IMR-90 (cell line): ENCODE results near the gene BTNL3. TPM values are rescaled to one million over a fixed set of nuclear protein-coding genes. Genes with fewer than 3 reads are reported as not detected.

ENCODE experiments used
- ATAC-seq: fragments of 200-7000 bp; cut with Tn5 transposase; 2 replicates; pipeline ENCODE4 v1.9.1; 2020; ENCODE audit warnings: low read depth, mild to moderate bottlenecking, moderate library complexity
- BruUV-seq: library from RNA; stranded (reverse); fragments of 400-500 nt; replicated peaks from 2 replicates; lab custom pipeline; 2021; lab: Mats Ljungman, UMichigan
- CTCF ChIA-PET: fragments of 300-600 bp; formaldehyde crosslinking; extraction: SDS; loops from one replicate; lab custom pipeline; 2021; ENCODE audit warnings: antibody characterized with exemption; lab: Yijun Ruan, JAX
- POLR2A ChIA-PET: fragments of 300-600 bp; sonication (Branson Sonifier 250); formaldehyde crosslinking; loops from one replicate; lab custom pipeline; 2022; ENCODE audit warnings: antibody characterized with exemption; ENCODE audit not compliant: unreplicated experiment; lab: Charles Lee
- DNase-seq: peaks from one replicate; pipeline ENCODE4 v3.0.0; 2013
- H2AFZ ChIP-seq: replicated peaks from 2 replicates; pipeline ENCODE3; 2013; ENCODE audit warnings: low read length, mild to moderate bottlenecking; ENCODE audit not compliant: poor library complexity
- H2AK5ac ChIP-seq: 2 replicates; pipeline ENCODE4 v1.6.1; 2013; ENCODE audit warnings: low read depth, low read length, inconsistent platforms
- H2AK9ac ChIP-seq: replicated peaks from 2 replicates; pipeline ENCODE3; 2013; ENCODE audit warnings: mild to moderate bottlenecking, low read depth, low read length, moderate library complexity; ENCODE audit not compliant: poor library complexity
- H2BK120ac ChIP-seq: 2 replicates; pipeline ENCODE4 v1.6.1; 2013; ENCODE audit warnings: low read depth, low read length, inconsistent platforms
- H2BK15ac ChIP-seq: 3 replicates; pipeline ENCODE4 v1.6.1; 2013; ENCODE audit warnings: low read depth, low read length, inconsistent platforms
- H2BK20ac ChIP-seq: 2 replicates; pipeline ENCODE4 v1.6.1; 2013; ENCODE audit warnings: low read depth, mild to moderate bottlenecking, inconsistent platforms, low read length, moderate library complexity
- H2BK5ac ChIP-seq: 2 replicates; pipeline ENCODE4 v1.6.1; 2013; ENCODE audit warnings: mild to moderate bottlenecking, low read depth, low read length, inconsistent platforms; ENCODE audit not compliant: poor library complexity, severe bottlenecking
- H3K14ac ChIP-seq: replicated peaks from 2 replicates; pipeline ENCODE4 v1.6.1; 2013; ENCODE audit warnings: low read depth, low read length, inconsistent platforms
- H3K18ac ChIP-seq: 2 replicates; pipeline ENCODE4 v1.6.1; 2013; ENCODE audit warnings: low read depth, low read length, control low read depth
- H3K23ac ChIP-seq: 2 replicates; pipeline ENCODE4 v1.6.1; 2013; ENCODE audit warnings: low read depth, low read length, inconsistent platforms
- H3K27ac ChIP-seq: 2 replicates; pipeline ENCODE4 v1.5.1; 2013; ENCODE audit warnings: mild to moderate bottlenecking, control low read depth, low read length; ENCODE audit not compliant: insufficient read depth
- H3K27me3 ChIP-seq: 2 replicates; pipeline ENCODE4 v1.6.1; 2013; ENCODE audit warnings: low read length; ENCODE audit not compliant: control insufficient read depth, insufficient read depth
- H3K36me3 ChIP-seq: 2 replicates; pipeline ENCODE4 v1.6.1; 2013; ENCODE audit warnings: low read length, mixed read lengths; ENCODE audit not compliant: control insufficient read depth, insufficient read depth
- H3K4ac ChIP-seq: 2 replicates; pipeline ENCODE4 v1.6.1; 2013; ENCODE audit warnings: low read depth, low read length, inconsistent platforms
- H3K4me1 ChIP-seq: 2 replicates; pipeline ENCODE4 v1.6.1; 2013; ENCODE audit warnings: low read length, mixed read lengths; ENCODE audit not compliant: control insufficient read depth, insufficient read depth
- H3K4me2 ChIP-seq: 2 replicates; pipeline ENCODE4 v1.6.1; 2013; ENCODE audit warnings: low read depth, mild to moderate bottlenecking, control low read depth, low read length, moderate library complexity
- H3K4me3 ChIP-seq: 2 replicates; pipeline ENCODE4 v1.5.1; 2013; ENCODE audit warnings: low read depth, mild to moderate bottlenecking, control low read depth, low read length, moderate library complexity; ENCODE audit not compliant: insufficient read depth
- H3K56ac ChIP-seq: 2 replicates; pipeline ENCODE4 v1.6.1; 2013; ENCODE audit warnings: low read length, inconsistent platforms; ENCODE audit not compliant: insufficient read depth; ENCODE audit errors: extremely low read depth
- H3K79me1 ChIP-seq, 2 experiments: 2 replicates each; pipeline ENCODE4 v1.6.1; 2013; ENCODE audit warnings: low read length in 2 of 2, inconsistent platforms in 1 of 2, low read depth in 1 of 2
- H3K9ac ChIP-seq: 2 replicates; pipeline ENCODE4 v1.6.1; 2013; ENCODE audit warnings: low read depth, low read length, control low read depth
- H3K9me1 ChIP-seq: 2 replicates; pipeline ENCODE4 v1.6.1; 2013; ENCODE audit warnings: low read length, inconsistent platforms; ENCODE audit not compliant: insufficient read depth
- H3K9me3 ChIP-seq: 2 replicates; pipeline ENCODE4 v1.6.1; 2013; ENCODE audit warnings: low read length; ENCODE audit not compliant: control insufficient read depth, insufficient read depth
- H4K20me1 ChIP-seq: 2 replicates; pipeline ENCODE4 v1.6.1; 2013; ENCODE audit warnings: low read length, inconsistent platforms; ENCODE audit not compliant: insufficient read depth
- H4K5ac ChIP-seq: 2 replicates; pipeline ENCODE4 v1.6.1; 2013; ENCODE audit warnings: mild to moderate bottlenecking, low read depth, low read length, control low read depth
- H4K8ac ChIP-seq, 2 experiments: 2 replicates each; pipeline ENCODE4 v1.6.1; 2013; ENCODE audit warnings: low read depth in 2 of 2, low read length in 2 of 2, control low read depth in 1 of 2, inconsistent platforms in 1 of 2
- H4K91ac ChIP-seq: 2 replicates; pipeline ENCODE4 v1.6.1; 2013; ENCODE audit warnings: low read depth, low read length, inconsistent platforms; ENCODE audit not compliant: insufficient read depth
- RCOR1 ChIP-seq: IDR thresholded peaks from 2 replicates; pipeline ENCODE4 v1.6.1; 2012; ENCODE audit warnings: mild to moderate bottlenecking, low read length, improper control_type of control experiment; ENCODE audit not compliant: insufficient replicate concordance
- WGBS, 2 experiments: methylation state at CpG; one replicate each; pipeline versions ENCODE4 v1.1.5 to v1.1.7; 2013; ENCODE audit warnings: missing lambda C conversion rate in 2 of 2; ENCODE audit not compliant: insufficient read length in 1 of 2; ENCODE audit errors: extremely low coverage in 2 of 2; 5-methylcytosine and 5-hydroxymethylcytosine counted together
- dilution Hi-C: fragments of 300-500 bp; cut with HindIII; formaldehyde crosslinking; loops from one replicate; pipeline ENCODE4 v1.14.3; 2018; ENCODE audit warnings: low sequenced_read_pairs; ENCODE audit not compliant: unreplicated experiment
- in situ Hi-C: fragments of 300-500 bp; cut with MboI; formaldehyde crosslinking; loops from 3 replicates; pipeline ENCODE4 v1.14.3; 2019; ENCODE audit warnings: low sequenced_read_pairs, inconsistent platforms, mixed read lengths
- intact Hi-C: fragments of 100-400 bp; cut with micrococcal nuclease; formaldehyde crosslinking; loops from 2 replicates; pipeline ENCODE4 v1.10.0; 2022
- polyA plus RNA-seq, 3 experiments: library from polyadenylated mRNA; depleted of rRNA; stranded (reverse); fragments of >200 nt; gene quantifications; 2 replicates each; pipeline ENCODE4 v1.2.3, GENCODE V29; 2012; ENCODE audit warnings: low replicate concordance in 1 of 3
- total RNA-seq: library from RNA; depleted of rRNA; stranded (reverse); fragments of >200 nt; gene quantifications from 2 replicates; pipeline ENCODE4 v1.2.3, GENCODE V29; 2012

BTNL3 gene
- total and polyA plus RNA-seq, 2 of the 4 experiments (the other 2 are of a cell fraction), result not detected

- no peak overlapping the region for H2BK5ac ChIP-seq
- no peak overlapping the region for H2AFZ ChIP-seq
- CTCF ChIA-PET, result no interaction called here
- POLR2A ChIA-PET, result no interaction called here
- in situ Hi-C loops, result no loop called here
- no peaks in the 10 kb centered on the region for H3K79me1 ChIP-seq
- no CpG with 5 or more reads among the region's 3 CpGs for WGBS, 2 experiments
- dilution Hi-C loops, result no loop called here
- DNase-seq, result no peak
- no peaks in the 10 kb centered on the region for H3K27me3 ChIP-seq
- H3K18ac ChIP-seq, result no peak overlapping the region
- no peak overlapping the region for H3K9ac ChIP-seq
- H3K4ac ChIP-seq, result no peak overlapping the region
- no peaks in the 10 kb centered on the region for H3K4me1 ChIP-seq
- no peaks in the 10 kb centered on the region for H3K9me1 ChIP-seq
- no peak for TF ChIP-seq RCOR1
- H2BK15ac ChIP-seq, result no peak overlapping the region
- H3K27ac ChIP-seq, result no peak overlapping the region
- no peak overlapping the region for H3K14ac ChIP-seq
- H2AK5ac ChIP-seq, result no peak overlapping the region
- ATAC-seq, result no peak
- no peak overlapping the region for H4K8ac ChIP-seq
- H3K4me3 ChIP-seq, result no peak overlapping the region
- H3K23ac ChIP-seq, result no peak overlapping the region
- H4K91ac ChIP-seq, result no peak overlapping the region
- H2BK20ac ChIP-seq, result no peak overlapping the region
- peaks cover 6% of the 10 kb centered on the region; the same call in 1 of the 2 replicates for H3K9me3 ChIP-seq
- H2AK9ac ChIP-seq, result no peak overlapping the region
- no peak overlapping the region for H3K4me2 ChIP-seq
- H3K56ac ChIP-seq, result no peak overlapping the region
- no TSS peak for BruUV-seq
- no peaks in the 10 kb centered on the region for H3K36me3 ChIP-seq
- intact Hi-C loops, result no loop called here
- no peak overlapping the region for H4K5ac ChIP-seq
- H2BK120ac ChIP-seq, result no peak overlapping the region
- H4K20me1 ChIP-seq, result no peaks in the 10 kb centered on the region
Observed at GRCh38 chr5:181031716-181032115, 43.1 kb downstream of the BTNL3 start.
